Gastrocnemius medialis (tissue), 4 donors: Measurements from ENCODE around the gene BBOF1. TPM values are rescaled to one million over a fixed set of nuclear protein-coding genes. Genes with fewer than 3 reads are reported as not detected.

Source experiments
- ATAC-seq, 2 donors: fragments of 150-250 bp; one replicate each; pipeline ENCODE4 v1.9.1; 2016
- DNase-seq, 2 donors: peaks; one replicate each; pipeline ENCODE4 v3.0.0-alpha.2; 2019
- H3K27ac ChIP-seq, 4 donors: fragments of 200-600 bp; sonication (generic); 1 replicate in 1 of 4; 2 replicates in 3 of 4; pipeline ENCODE4 v1.5.1; 2016 to 2018; ENCODE audit warnings: mild to moderate bottlenecking in 2 of 4, moderate library complexity in 1 of 4
- H3K27me3 ChIP-seq, 3 donors: fragments of 200-600 bp; sonication (generic) in 2 of 3; 1 replicate in 1 of 3; 2 replicates in 2 of 3; pipeline versions ENCODE4 v1.5.1 to v1.6.0; 2016 to 2019; ENCODE audit warnings: mild to moderate bottlenecking in 1 of 3, moderate library complexity in 1 of 3
- H3K36me3 ChIP-seq, 2 donors: fragments of 200-600 bp; sonication (generic) in 1 of 2; one replicate each; pipeline ENCODE4 v1.5.1; 2017 to 2018
- H3K4me1 ChIP-seq, 2 donors: fragments of 200-600 bp; sonication (generic) in 1 of 2; one replicate each; pipeline ENCODE4 v1.5.1; 2016 to 2017; ENCODE audit warnings: mild to moderate bottlenecking in 2 of 2
- H3K4me3 ChIP-seq, 4 donors: fragments of 200-600 bp; sonication (generic) in 3 of 4; 1 replicate in 1 of 4; 2 replicates in 3 of 4; pipeline ENCODE4 v1.5.1; 2016 to 2019; ENCODE audit warnings: mild to moderate bottlenecking in 2 of 4
- H3K9me3 ChIP-seq, 3 donors: fragments of 200-600 bp; sonication (generic) in 2 of 3; 1 replicate in 1 of 3; 2 replicates in 2 of 3; pipeline ENCODE4 v1.5.1; 2016 to 2019
- POLR2A ChIP-seq, 2 donors: fragments of 450-650 bp; IDR thresholded peaks; one replicate each; pipeline ENCODE4 v1.6.1; 2017; ENCODE audit warnings: antibody characterized with exemption in 2 of 2, mild to moderate bottlenecking in 2 of 2, moderate library complexity in 2 of 2
- in situ Hi-C, 4 donors: fragments of 200-750 bp; cut with MboI; loops; one replicate each; pipeline versions ENCODE4 v1.15.0 to v1.8.0; 2017; ENCODE audit warnings: low sequenced_read_pairs in 4 of 4
- intact Hi-C: fragments of 100-400 bp; cut with DNase I; formaldehyde crosslinking; loops from one replicate; pipeline ENCODE4 v1.15.1; 2023; ENCODE audit warnings: low total_unique reads
- total RNA-seq, 4 donors: library from RNA; depleted of rRNA; stranded (reverse); fragments of >200 nt; gene quantifications; one replicate each; pipeline versions ENCODE4 v1.1.0 to v1.2.3, GENCODE V29; 2016
- TF ChIP-seq, protein P1 (sequence below), 5 experiments: fragments of 450-650 bp in 3 of 5; fragments of 200-600 bp in 2 of 5; sonication (generic) in 2 of 5; IDR thresholded peaks in 4 of 5; conservative IDR thresholded peaks in 1 of 5; 1 replicate in 4 of 5; 2 replicates in 1 of 5; pipeline ENCODE4 v1.5.1; 2016 to 2019; ENCODE audit warnings: antibody characterized with exemption in 5 of 5, mild to moderate bottlenecking in 3 of 5, moderate library complexity in 3 of 5

BBOF1 gene
- total RNA-seq, 4 donors from 2014 or later = 0.95 to 8.7 (median 1.9) TPM

DNA sequence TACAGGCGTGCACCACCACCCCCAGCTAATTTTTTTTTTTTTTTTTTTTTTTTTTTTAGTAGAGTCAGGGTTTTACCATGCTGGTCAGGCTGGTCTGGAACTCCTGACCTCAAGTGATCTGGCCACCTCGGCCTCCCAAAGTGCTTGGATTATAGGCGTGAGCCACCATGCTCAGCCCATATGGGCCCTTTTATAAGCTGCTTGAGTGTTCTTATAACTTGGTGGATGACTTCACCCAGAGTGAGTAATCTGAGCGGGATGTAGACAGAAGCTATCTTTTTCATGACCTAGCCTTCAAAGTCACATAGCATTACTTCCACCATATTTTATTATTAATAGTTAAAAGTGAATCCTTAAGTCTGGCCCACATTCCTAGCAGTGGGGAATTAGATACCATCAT lies 16.4 kb downstream of the BBOF1 start:
- no peaks in the 10 kb centered on the region for H3K27me3 ChIP-seq
- H3K27ac ChIP-seq = no peak overlapping the region
- no peak overlapping the region for H3K4me3 ChIP-seq
- ATAC-seq = no peak
- H3K36me3 ChIP-seq = no peaks in the 10 kb centered on the region
- in situ Hi-C loops (no loop called here), intact Hi-C loops (loop anchor here (5.0 kb wide), 1 partner anchor 83 kb away; the partner anchor contains the start of genes COQ6 and FAM161B)
- no peaks in the 10 kb centered on the region for H3K9me3 ChIP-seq
- TF ChIP-seq, protein P1, sequence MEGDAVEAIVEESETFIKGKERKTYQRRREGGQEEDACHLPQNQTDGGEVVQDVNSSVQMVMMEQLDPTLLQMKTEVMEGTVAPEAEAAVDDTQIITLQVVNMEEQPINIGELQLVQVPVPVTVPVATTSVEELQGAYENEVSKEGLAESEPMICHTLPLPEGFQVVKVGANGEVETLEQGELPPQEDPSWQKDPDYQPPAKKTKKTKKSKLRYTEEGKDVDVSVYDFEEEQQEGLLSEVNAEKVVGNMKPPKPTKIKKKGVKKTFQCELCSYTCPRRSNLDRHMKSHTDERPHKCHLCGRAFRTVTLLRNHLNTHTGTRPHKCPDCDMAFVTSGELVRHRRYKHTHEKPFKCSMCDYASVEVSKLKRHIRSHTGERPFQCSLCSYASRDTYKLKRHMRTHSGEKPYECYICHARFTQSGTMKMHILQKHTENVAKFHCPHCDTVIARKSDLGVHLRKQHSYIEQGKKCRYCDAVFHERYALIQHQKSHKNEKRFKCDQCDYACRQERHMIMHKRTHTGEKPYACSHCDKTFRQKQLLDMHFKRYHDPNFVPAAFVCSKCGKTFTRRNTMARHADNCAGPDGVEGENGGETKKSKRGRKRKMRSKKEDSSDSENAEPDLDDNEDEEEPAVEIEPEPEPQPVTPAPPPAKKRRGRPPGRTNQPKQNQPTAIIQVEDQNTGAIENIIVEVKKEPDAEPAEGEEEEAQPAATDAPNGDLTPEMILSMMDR (IDR thresholded peaks at IDR 0.05 in 4 of 5, conservative IDR thresholded peaks at IDR 0.05 in 1 of 5) = no peak
- TF ChIP-seq POLR2A (IDR thresholded peaks at IDR 0.05) = no peak
- no peak for DNase-seq
- H3K4me1 ChIP-seq = no peaks in the 10 kb centered on the region

DNA sequence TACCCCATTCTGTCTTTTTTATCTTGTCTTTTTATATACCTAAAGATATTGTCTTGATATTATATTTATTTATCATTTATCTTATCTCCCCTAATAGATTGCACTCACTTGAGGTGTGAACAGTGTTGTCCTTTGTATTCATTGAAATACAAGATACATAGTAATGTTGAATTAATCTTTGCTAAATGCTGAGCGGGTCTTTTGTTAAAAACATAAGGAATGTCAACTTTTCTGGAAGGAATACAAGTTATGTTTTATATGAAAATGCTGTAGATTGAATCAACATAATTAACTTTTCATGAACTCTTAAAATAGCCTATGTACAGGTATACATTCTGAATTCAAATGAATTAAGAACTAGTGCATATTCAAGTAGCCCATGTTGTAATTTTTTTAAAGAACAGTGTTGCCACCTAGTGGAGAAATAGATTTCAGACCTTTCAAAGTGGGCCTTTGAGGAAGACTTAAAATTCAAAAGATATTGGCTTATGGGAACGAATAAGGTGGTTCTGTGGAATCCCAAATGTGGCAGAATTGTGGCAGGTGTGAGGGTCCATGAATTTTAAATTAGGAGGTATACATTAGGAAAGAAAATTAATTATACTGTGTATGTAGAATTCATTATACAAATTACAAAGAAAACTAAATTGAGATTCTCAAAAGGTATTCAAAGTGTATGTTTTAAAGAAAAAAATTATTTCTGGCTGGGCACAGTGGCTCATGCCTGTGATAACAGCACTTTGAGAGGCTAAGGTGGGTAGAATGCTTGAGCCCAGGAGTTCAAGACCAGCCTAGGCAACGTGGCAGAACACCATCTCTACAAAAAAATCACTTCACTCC lies 19.1 kb downstream of the BBOF1 start:
- H3K4me1 ChIP-seq = no peaks in the 10 kb centered on the region
- ATAC-seq (peak; percentile 39 to 61), DNase-seq (no peak)
- no peak overlapping the region for H3K4me3 ChIP-seq
- in situ Hi-C loops (no loop called here), intact Hi-C loops (loop anchor here (1.0 to 5.0 kb wide), 2 partner anchors 19 to 86 kb away; partner anchors contain the start of genes BBOF1, COQ6, ENTPD5 and FAM161B)
- H3K9me3 ChIP-seq = no peaks in the 10 kb centered on the region
- H3K27me3 ChIP-seq = no peaks in the 10 kb centered on the region
- H3K36me3 ChIP-seq = no peaks in the 10 kb centered on the region
- no peak overlapping the region for H3K27ac ChIP-seq
- no peak for TF ChIP-seq POLR2A (IDR thresholded peaks at IDR 0.05)
- TF ChIP-seq, protein P1 (IDR thresholded peaks at IDR 0.05 in 4 of 5, conservative IDR thresholded peaks at IDR 0.05 in 1 of 5) = peak; percentile 29 to 69 (median 54)

DNA sequence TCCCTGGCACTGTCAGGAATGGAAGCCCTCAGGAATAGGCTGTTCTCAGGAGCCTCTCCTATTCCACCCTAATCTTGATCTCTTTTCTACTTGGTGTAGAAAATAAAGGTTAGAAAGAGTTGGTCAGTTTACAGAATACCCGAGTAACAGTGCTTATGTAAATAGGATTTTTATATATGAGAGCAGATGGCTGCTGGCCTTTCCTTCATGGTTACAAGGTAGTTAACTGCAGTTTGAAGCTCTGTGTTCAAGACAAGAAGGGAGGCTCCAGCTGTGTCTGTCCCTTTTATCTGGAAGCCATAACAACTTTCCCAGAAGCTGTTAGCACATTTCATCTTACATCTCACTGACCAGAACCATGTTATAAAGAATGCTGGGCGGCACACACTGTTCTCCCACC lies 23.1 kb downstream of the BBOF1 start:
- no peaks in the 10 kb centered on the region for H3K27me3 ChIP-seq
- in situ Hi-C loops = no loop called here

DNA sequence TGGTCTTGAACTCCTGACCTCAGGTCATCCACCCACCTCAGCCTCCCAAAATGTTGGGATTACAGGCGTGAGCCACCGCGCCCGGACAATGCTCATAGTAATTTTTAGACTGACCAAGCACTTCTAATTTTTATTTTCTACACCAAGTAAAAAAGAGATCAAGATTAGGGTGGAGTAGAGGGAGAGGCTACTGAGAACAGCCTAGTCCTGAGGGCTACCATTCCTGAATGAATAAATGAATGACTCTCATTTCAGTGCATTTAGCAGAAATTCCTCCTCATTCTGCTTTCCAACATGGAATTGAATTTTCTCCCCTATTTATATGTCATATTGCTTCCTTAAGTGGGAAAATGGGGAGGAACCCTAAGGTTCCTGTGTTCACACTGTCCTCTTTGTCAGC lies 26.4 kb downstream of the BBOF1 start:
- no peak for ATAC-seq
- intact Hi-C loops = no loop called here
- Histone ChIP-seq H3K9me3 (no peaks in the 10 kb centered on the region), H3K4me1 (no peaks in the 10 kb centered on the region), H3K27me3 (no peaks in the 10 kb centered on the region), H3K27ac (no peak overlapping the region), H3K36me3 (no peaks in the 10 kb centered on the region), H3K4me3 (no peak overlapping the region)
- TF ChIP-seq, protein P1 (IDR thresholded peaks at IDR 0.05 in 4 of 5, conservative IDR thresholded peaks at IDR 0.05 in 1 of 5) = no peak
- TF ChIP-seq POLR2A (IDR thresholded peaks at IDR 0.05) = no peak
- in situ Hi-C loops = no loop called here
- DNase-seq = no peak

More for the DNA sequence above, 23.1 kb downstream of the BBOF1 start:
- Histone ChIP-seq H3K27ac (no peak overlapping the region), H3K4me3 (no peak overlapping the region), H3K9me3 (no peaks in the 10 kb centered on the region), H3K4me1 (no peaks in the 10 kb centered on the region), H3K36me3 (no peaks in the 10 kb centered on the region)
- DNase-seq (no peak), ATAC-seq (no peak)
- no peak for TF ChIP-seq POLR2A (IDR thresholded peaks at IDR 0.05)
- TF ChIP-seq, protein P1 (IDR thresholded peaks at IDR 0.05 in 4 of 5, conservative IDR thresholded peaks at IDR 0.05 in 1 of 5) = no peak
- intact Hi-C loops = no loop called here
